Limb (tissue), 2 donors: ENCODE data around the gene BABAM2.
"Not testable (repeated sequence)": the region's sequence is repeated elsewhere in the genome, so short reads cannot be mapped to it uniquely, and the experiment has no call there.

ENCODE experiments used
- DNase-seq, 2 donors: peaks; one replicate each; pipeline ENCODE4 v3.0.0-alpha.2; 2016; ENCODE audit errors: extremely low spot score in 2 of 2

Gene BABAM2

DNA sequence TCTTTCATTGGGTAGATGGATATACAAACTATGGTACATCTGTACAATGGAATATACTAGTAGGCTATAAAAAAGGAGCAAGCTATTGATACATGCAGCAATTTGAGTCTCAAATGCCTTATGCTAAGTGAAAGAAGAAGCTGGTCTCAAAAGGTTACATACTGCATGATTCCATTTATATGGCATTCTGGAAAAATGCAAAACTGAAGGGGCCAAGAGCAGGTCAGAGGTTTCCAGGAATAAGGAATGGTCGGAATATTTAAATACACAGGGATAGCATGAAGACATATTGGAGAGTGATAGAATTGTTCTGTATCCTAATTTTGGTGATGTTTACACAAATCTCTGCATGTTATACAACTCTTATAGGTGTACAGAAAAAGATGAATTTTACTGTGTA is 85.8 kb downstream of the BABAM2 start:
- no peak for DNase-seq

DNA sequence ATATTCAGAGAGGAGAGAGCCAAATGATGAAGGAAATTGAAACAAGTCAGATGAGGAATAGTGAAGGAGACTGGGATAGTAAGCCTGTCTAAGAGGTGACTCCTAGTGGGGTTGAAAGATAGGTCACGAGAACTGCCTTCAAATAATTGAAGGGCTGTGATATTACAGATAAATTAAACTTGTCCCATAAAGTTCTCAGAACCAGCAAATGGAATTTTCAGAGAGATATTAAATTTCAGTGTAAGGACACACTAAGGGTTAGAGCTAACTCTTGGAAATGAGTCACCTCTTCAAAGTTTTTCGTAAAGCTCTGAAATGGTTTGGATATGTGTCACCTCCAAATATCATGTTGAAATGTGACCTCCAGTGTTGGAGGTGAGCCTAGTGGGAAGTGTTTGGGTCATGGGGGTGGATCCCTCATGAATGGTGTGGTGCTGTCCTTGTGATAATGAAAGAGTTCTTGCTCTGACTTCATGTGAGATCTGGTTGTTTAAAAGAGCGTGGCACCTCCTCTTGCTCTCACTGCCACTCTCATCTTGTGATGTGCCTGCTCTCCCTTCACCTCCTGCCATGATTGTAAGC is 87.3 kb downstream of the BABAM2 start:
- no peak for DNase-seq

GRCh38 chr2:27978761-27979160 is 88.2 kb downstream of the BABAM2 start:
- DNase-seq: not testable (repeated sequence)

- no peak for DNase-seq
Measured at GRCh38 chr2:27980242-27980641, 89.7 kb downstream of the BABAM2 start.

- DNase-seq: no peak
Measured at GRCh38 chr2:27984153-27984552, 93.6 kb downstream of the BABAM2 start.

DNA sequence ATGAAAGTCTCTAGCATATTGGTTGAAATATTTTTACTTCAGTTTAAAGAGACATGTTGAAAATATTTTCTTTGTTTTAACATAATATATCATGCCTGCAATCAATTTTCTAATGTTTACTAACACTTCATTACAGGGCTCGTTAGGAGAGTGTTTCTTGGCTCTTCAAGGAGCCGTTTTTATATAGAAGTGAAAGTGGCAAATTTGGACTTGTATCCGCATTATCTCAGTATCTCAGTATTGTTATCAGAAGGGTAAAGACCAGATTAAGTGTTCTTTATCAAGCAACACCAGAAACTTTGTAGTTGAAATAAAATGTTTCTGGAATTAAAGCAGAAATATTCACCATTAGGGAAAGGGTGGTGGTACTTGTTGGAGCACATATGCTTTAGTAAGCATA is 97.8 kb downstream of the BABAM2 start:
- DNase-seq: no peak

- DNase-seq: no peak
Measured at GRCh38 chr2:27988718-27989117, 98.2 kb downstream of the BABAM2 start.

DNA sequence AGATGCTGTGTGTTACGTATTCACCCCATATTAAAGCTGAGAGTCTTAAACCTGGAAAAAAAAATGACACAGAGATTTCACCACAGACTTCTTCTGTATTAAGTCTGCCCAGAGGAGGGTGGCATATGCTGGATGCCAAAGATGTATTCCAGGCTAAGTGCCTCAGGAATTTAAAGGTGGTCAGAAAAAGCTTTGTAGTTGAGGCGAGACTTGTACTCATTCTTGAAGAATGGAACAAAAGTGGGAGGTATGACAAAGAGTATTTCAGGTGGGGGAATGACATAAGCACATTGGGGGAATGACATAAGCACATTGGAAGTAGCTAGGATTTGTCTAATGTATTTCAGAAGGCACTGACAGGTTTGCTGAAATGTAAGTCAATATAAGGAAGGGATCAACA is 98.6 kb downstream of the BABAM2 start:
- no peak for DNase-seq

DNA sequence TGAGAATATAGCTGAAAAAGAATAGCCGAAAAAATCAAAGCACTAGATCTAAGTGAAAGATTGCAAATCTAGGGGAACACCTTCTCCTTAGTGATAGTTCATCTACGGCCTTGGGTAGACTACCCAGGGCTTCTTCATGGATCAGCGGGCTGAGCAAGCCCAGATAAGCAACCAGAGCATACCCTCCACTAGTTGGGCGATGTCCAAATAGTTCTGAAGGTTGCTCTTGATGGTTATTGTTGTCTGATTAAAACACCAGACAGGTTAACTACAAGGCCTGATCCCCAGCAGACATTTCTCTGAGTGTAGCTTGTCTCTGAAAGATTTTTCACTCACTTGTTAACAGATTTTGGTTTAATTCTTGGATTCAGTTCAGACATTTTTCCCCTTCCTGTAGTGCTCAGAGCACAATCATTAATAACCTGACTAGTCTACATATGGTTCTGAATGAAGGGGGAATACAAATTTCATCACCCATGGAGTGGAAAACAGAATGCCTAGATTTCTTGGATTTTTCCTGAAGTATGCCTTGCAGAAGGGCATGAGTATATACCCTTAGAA is 99.6 kb downstream of the BABAM2 start:
- DNase-seq: no peak

DNA sequence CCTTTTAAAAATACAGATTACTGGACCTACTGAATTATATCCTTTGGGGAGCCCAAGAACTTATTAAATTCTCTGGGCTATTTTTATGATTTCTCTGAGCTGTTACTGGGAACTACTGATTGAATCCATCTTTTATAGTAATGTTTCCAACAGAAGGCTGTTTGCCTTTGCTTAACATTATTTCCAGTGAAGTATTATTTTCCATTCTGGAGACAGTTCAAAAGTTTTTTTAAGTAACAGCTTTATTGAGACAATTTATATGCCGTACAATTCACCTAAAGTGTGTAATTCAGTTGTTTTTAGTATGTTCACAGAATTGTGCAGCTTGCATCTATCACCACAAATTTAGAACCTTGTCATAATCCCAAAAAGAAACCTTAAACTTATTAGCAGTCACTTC is 100.6 kb downstream of the BABAM2 start:
- peak in 1 of 2 donors; percentile 26 for DNase-seq

DNA sequence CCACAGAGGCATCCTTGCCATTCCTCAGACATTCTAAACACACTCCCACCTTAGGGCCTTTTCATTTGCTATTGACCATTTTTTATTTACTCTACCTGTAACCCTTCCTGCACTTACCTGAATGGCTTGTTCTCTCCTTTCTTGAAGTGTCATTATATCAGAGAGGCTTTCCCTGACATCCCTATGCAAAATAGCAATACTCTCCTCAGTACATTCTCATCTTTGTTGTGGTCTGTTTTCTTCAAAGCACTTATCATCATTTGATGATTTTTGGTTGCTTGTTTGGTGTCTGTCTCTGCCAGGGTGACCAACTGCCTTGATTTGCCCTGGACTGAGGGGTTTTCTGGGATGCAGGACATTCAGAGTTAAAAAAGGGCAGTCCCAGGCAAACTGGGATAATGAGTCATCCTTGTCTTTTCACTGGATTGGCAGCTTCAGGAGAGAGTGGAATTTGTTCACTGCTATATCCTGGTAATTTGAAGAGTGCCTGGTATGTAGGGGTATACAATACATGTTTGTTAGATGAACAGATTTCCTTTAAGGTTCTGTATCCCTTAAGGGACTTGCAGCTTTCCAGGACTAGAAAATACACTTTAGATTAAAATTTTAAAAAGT is 102.4 kb downstream of the BABAM2 start:
- DNase-seq: no peak

GRCh38 chr2:27993402-27993787 is 102.9 kb downstream of the BABAM2 start:
- DNase-seq: no peak

- no peak for DNase-seq
Measured at GRCh38 chr2:27993950-27994728, 103.6 kb downstream of the BABAM2 start.

GRCh38 chr2:27996156-27996922 is 105.8 kb downstream of the BABAM2 start:
- no peak for DNase-seq

DNA sequence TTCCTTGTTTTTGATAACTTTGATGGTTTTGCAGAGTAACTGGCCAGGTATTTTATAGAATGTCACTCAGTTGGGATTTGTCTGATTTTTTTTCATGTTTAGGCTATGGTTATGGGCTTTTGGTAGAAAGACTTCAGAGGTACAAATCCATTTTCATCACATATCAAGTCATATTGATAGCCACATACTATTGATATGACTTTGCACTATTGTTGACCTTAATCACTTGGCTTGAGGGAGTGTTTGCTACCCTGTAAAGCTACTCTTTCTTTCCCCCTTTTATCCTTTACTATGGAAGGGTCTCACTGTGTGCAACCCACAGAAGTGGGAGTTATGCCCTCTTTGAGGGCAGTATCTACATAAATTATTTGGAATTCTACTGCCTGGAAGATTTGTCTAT is 109.8 kb downstream of the BABAM2 start:
- DNase-seq: no peak

- DNase-seq: no peak
Measured at GRCh38 chr2:28002181-28002580, 111.7 kb downstream of the BABAM2 start.

DNA sequence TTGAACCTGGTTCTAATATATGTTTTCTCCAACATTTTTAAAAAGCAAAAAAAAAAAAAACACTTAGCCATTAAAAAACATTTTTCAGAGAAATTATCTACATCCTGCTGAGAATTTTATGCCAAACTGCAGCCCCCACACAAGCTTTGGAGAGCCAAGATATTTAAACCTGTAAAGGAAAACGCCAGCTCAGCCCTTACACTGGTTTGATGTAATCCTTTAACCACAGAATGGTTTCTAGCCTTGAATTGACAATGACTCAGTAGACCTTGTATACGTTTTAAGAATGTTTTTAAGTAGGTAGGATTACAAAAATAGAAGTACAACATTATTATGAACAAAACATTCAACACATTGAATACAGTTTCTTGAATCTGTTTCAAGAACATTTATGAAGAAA is 113.6 kb downstream of the BABAM2 start:
- DNase-seq: no peak

DNA sequence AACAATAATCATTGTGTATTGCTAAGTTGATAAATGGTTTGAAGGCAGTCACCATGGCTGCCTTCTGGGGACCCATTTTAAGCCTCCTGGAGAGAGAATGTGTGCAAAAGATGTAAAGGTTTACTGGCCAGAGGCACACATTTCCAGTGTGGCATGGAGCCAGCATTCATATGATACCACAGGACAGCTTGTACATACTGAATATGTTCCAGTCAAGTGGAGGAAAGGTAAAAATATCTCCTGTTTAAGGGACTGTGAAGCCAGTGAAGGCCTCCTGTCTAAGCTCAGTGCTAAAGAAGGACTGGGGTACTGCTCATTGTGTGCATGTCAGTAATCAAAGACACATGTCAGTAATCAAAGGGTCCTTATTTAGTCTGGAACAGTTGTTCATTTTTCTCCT is 119.2 kb downstream of the BABAM2 start:
- peak in 1 of 2 donors; percentile 23 for DNase-seq

GRCh38 chr2:28011322-28011737 is 120.8 kb downstream of the BABAM2 start:
- no peak for DNase-seq

DNA sequence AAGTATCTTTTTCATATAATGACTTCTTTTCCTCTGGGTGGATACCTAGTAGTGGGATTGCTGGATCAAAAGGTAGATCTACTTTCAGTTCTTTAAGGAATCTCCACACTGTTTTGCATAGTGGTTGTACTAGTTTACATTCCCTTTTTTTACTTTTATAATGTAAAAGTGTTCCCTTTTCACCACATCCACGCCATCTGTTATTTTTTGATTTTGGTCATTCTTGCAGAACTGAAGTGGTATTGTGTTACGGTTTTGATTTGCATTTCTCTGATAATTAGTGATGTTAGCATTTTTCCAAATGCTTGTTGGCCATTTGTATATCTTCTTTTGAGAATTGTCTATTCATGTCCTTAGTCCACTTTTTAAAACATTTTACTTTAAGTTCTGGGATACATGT is 127.9 kb downstream of the BABAM2 start:
- not testable (repeated sequence) for DNase-seq

DNA sequence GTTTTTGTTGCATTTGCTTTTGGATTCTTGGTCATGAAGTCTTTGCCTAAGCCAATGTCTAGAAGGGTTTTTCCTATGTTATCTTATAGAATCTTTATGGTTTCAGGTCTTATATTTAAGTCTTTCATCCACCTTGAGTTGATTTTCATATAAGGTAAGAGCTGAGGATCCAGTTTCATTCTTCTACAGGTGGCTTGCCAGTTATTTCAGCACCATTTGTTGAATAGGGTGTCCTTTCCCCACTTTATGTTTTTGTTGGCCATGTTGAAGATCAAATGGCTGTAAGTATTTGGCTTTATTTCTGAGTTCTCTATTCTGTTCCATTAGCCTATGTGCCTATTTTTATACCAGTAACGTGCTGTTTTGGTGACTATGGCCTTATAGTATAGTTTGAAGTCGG is 129.0 kb downstream of the BABAM2 start:
- DNase-seq: not testable (repeated sequence)

- no peak for DNase-seq
Measured at GRCh38 chr2:28021898-28022297, 131.4 kb downstream of the BABAM2 start.
